IMR-90 (cell line): Measurements from ENCODE around the gene SERPINI1. TPM values are rescaled to one million over a fixed set of nuclear protein-coding genes. Genes with fewer than 3 reads are reported as not detected.
"Not testable (repeated sequence)": the region's sequence is repeated elsewhere in the genome, so short reads cannot be mapped to it uniquely, and the experiment has no call there.

ENCODE experiments used
- ATAC-seq: fragments of 200-7000 bp; cut with Tn5 transposase; 2 replicates; pipeline ENCODE4 v1.9.1; 2020; ENCODE audit warnings: low read depth, mild to moderate bottlenecking, moderate library complexity
- BruUV-seq: library from RNA; stranded (reverse); fragments of 400-500 nt; replicated peaks from 2 replicates; lab custom pipeline; 2021; lab: Mats Ljungman, UMichigan
- CTCF ChIA-PET: fragments of 300-600 bp; formaldehyde crosslinking; extraction: SDS; loops from one replicate; lab custom pipeline; 2021; ENCODE audit warnings: antibody characterized with exemption; lab: Yijun Ruan, JAX
- POLR2A ChIA-PET: fragments of 300-600 bp; sonication (Branson Sonifier 250); formaldehyde crosslinking; loops from one replicate; lab custom pipeline; 2022; ENCODE audit warnings: antibody characterized with exemption; ENCODE audit not compliant: unreplicated experiment; lab: Charles Lee
- DNase-seq: peaks from one replicate; pipeline ENCODE4 v3.0.0; 2013
- H2AFZ ChIP-seq: replicated peaks from 2 replicates; pipeline ENCODE3; 2013; ENCODE audit warnings: low read length, mild to moderate bottlenecking; ENCODE audit not compliant: poor library complexity
- H2AK5ac ChIP-seq: 2 replicates; pipeline ENCODE4 v1.6.1; 2013; ENCODE audit warnings: low read depth, low read length, inconsistent platforms
- H2AK9ac ChIP-seq: replicated peaks from 2 replicates; pipeline ENCODE3; 2013; ENCODE audit warnings: mild to moderate bottlenecking, low read depth, low read length, moderate library complexity; ENCODE audit not compliant: poor library complexity
- H2BK120ac ChIP-seq: 2 replicates; pipeline ENCODE4 v1.6.1; 2013; ENCODE audit warnings: low read depth, low read length, inconsistent platforms
- H2BK15ac ChIP-seq: 3 replicates; pipeline ENCODE4 v1.6.1; 2013; ENCODE audit warnings: low read depth, low read length, inconsistent platforms
- H2BK20ac ChIP-seq: 2 replicates; pipeline ENCODE4 v1.6.1; 2013; ENCODE audit warnings: low read depth, mild to moderate bottlenecking, inconsistent platforms, low read length, moderate library complexity
- H2BK5ac ChIP-seq: 2 replicates; pipeline ENCODE4 v1.6.1; 2013; ENCODE audit warnings: mild to moderate bottlenecking, low read depth, low read length, inconsistent platforms; ENCODE audit not compliant: poor library complexity, severe bottlenecking
- H3K14ac ChIP-seq: replicated peaks from 2 replicates; pipeline ENCODE4 v1.6.1; 2013; ENCODE audit warnings: low read depth, low read length, inconsistent platforms
- H3K18ac ChIP-seq: 2 replicates; pipeline ENCODE4 v1.6.1; 2013; ENCODE audit warnings: low read depth, low read length, control low read depth
- H3K23ac ChIP-seq: 2 replicates; pipeline ENCODE4 v1.6.1; 2013; ENCODE audit warnings: low read depth, low read length, inconsistent platforms
- H3K27ac ChIP-seq: 2 replicates; pipeline ENCODE4 v1.5.1; 2013; ENCODE audit warnings: mild to moderate bottlenecking, control low read depth, low read length; ENCODE audit not compliant: insufficient read depth
- H3K27me3 ChIP-seq: 2 replicates; pipeline ENCODE4 v1.6.1; 2013; ENCODE audit warnings: low read length; ENCODE audit not compliant: control insufficient read depth, insufficient read depth
- H3K36me3 ChIP-seq: 2 replicates; pipeline ENCODE4 v1.6.1; 2013; ENCODE audit warnings: low read length, mixed read lengths; ENCODE audit not compliant: control insufficient read depth, insufficient read depth
- H3K4ac ChIP-seq: 2 replicates; pipeline ENCODE4 v1.6.1; 2013; ENCODE audit warnings: low read depth, low read length, inconsistent platforms
- H3K4me1 ChIP-seq: 2 replicates; pipeline ENCODE4 v1.6.1; 2013; ENCODE audit warnings: low read length, mixed read lengths; ENCODE audit not compliant: control insufficient read depth, insufficient read depth
- H3K4me2 ChIP-seq: 2 replicates; pipeline ENCODE4 v1.6.1; 2013; ENCODE audit warnings: low read depth, mild to moderate bottlenecking, control low read depth, low read length, moderate library complexity
- H3K4me3 ChIP-seq: 2 replicates; pipeline ENCODE4 v1.5.1; 2013; ENCODE audit warnings: low read depth, mild to moderate bottlenecking, control low read depth, low read length, moderate library complexity; ENCODE audit not compliant: insufficient read depth
- H3K56ac ChIP-seq: 2 replicates; pipeline ENCODE4 v1.6.1; 2013; ENCODE audit warnings: low read length, inconsistent platforms; ENCODE audit not compliant: insufficient read depth; ENCODE audit errors: extremely low read depth
- H3K79me1 ChIP-seq, 2 experiments: 2 replicates each; pipeline ENCODE4 v1.6.1; 2013; ENCODE audit warnings: low read length in 2 of 2, inconsistent platforms in 1 of 2, low read depth in 1 of 2
- H3K9ac ChIP-seq: 2 replicates; pipeline ENCODE4 v1.6.1; 2013; ENCODE audit warnings: low read depth, low read length, control low read depth
- H3K9me1 ChIP-seq: 2 replicates; pipeline ENCODE4 v1.6.1; 2013; ENCODE audit warnings: low read length, inconsistent platforms; ENCODE audit not compliant: insufficient read depth
- H3K9me3 ChIP-seq: 2 replicates; pipeline ENCODE4 v1.6.1; 2013; ENCODE audit warnings: low read length; ENCODE audit not compliant: control insufficient read depth, insufficient read depth
- H4K20me1 ChIP-seq: 2 replicates; pipeline ENCODE4 v1.6.1; 2013; ENCODE audit warnings: low read length, inconsistent platforms; ENCODE audit not compliant: insufficient read depth
- H4K5ac ChIP-seq: 2 replicates; pipeline ENCODE4 v1.6.1; 2013; ENCODE audit warnings: mild to moderate bottlenecking, low read depth, low read length, control low read depth
- H4K8ac ChIP-seq, 2 experiments: 2 replicates each; pipeline ENCODE4 v1.6.1; 2013; ENCODE audit warnings: low read depth in 2 of 2, low read length in 2 of 2, control low read depth in 1 of 2, inconsistent platforms in 1 of 2
- H4K91ac ChIP-seq: 2 replicates; pipeline ENCODE4 v1.6.1; 2013; ENCODE audit warnings: low read depth, low read length, inconsistent platforms; ENCODE audit not compliant: insufficient read depth
- whole genome bisulfite sequencing, 2 experiments: methylation state at CpG; one replicate each; pipeline versions ENCODE4 v1.1.5 to v1.1.7; 2013; ENCODE audit warnings: missing lambda C conversion rate in 2 of 2; ENCODE audit not compliant: insufficient read length in 1 of 2; ENCODE audit errors: extremely low coverage in 2 of 2; 5-methylcytosine and 5-hydroxymethylcytosine counted together
- dilution Hi-C: fragments of 300-500 bp; cut with HindIII; formaldehyde crosslinking; loops from one replicate; pipeline ENCODE4 v1.14.3; 2018; ENCODE audit warnings: low sequenced_read_pairs; ENCODE audit not compliant: unreplicated experiment
- in situ Hi-C: fragments of 300-500 bp; cut with MboI; formaldehyde crosslinking; loops from 3 replicates; pipeline ENCODE4 v1.14.3; 2019; ENCODE audit warnings: low sequenced_read_pairs, inconsistent platforms, mixed read lengths
- intact Hi-C: fragments of 100-400 bp; cut with micrococcal nuclease; formaldehyde crosslinking; loops from 2 replicates; pipeline ENCODE4 v1.10.0; 2022
- polyA plus RNA-seq, 3 experiments: library from polyadenylated mRNA; depleted of rRNA; stranded (reverse); fragments of >200 nt; gene quantifications; 2 replicates each; pipeline ENCODE4 v1.2.3, GENCODE V29; 2012; ENCODE audit warnings: low replicate concordance in 1 of 3
- total RNA-seq: library from RNA; depleted of rRNA; stranded (reverse); fragments of >200 nt; gene quantifications from 2 replicates; pipeline ENCODE4 v1.2.3, GENCODE V29; 2012

SERPINI1 gene
- total and polyA plus RNA-seq, 2 of the 4 experiments (the other 2 are of a cell fraction): 0.36 to 1.3 TPM

DNA sequence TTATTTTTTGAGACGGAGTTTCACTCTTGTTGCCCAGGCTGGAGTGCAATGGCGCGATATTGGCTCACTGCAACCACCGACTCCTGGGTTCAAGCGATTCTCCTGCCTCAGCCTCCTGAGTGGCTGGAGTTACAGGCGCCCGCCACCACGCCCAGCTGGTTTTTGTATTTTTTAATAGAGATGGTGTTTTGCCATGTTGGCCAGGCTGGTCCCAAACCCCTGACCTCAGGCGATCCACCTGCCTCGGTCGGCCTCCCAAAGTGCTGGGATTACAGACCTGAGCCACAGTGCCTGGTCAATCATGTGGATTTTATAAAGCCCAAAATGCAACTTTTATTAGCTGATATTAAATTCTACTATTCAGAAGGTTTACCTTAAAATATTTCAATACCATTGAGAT, 92.1 kb downstream of the SERPINI1 start:
- BruUV-seq, H3K9ac ChIP-seq, H2BK5ac ChIP-seq, DNase-seq, H4K5ac ChIP-seq, H2BK20ac ChIP-seq, H3K27me3 ChIP-seq, H3K4ac ChIP-seq, H3K36me3 ChIP-seq, H2BK120ac ChIP-seq, H3K23ac ChIP-seq, H3K4me3 ChIP-seq, POLR2A ChIA-PET, H3K79me1 ChIP-seq, H4K20me1 ChIP-seq, in situ Hi-C loops, H2AK5ac ChIP-seq, H2AFZ ChIP-seq, intact Hi-C loops, H3K27ac ChIP-seq, dilution Hi-C loops, H3K14ac ChIP-seq, H3K18ac ChIP-seq, H3K9me3 ChIP-seq, ATAC-seq, H3K4me2 ChIP-seq, H3K9me1 ChIP-seq, H4K8ac ChIP-seq, H4K91ac ChIP-seq, H2AK9ac ChIP-seq, CTCF ChIA-PET, H3K56ac ChIP-seq, H3K4me1 ChIP-seq, H2BK15ac ChIP-seq: not testable (repeated sequence)
- 93% methylated on average over 3 of the region's 11 CpGs; no CpG with 5 or more reads in 1 of the 2 experiments for WGBS, 2 experiments
